IMR-90 (cell line): ENCODE measurements around the gene DYNLL2.

ENCODE experiments used
- BHLHE40 ChIP-seq: fragments of 150-350 bp; IDR thresholded peaks from 2 replicates; pipeline ENCODE4 v1.6.1; 2016; ENCODE audit warnings: mild to moderate bottlenecking, low read depth, low read length
- CEBPB ChIP-seq: IDR thresholded peaks from 2 replicates; pipeline ENCODE4 v1.6.1; 2012; ENCODE audit warnings: low read depth, low read length, improper control_type of control experiment
- CHD1 ChIP-seq: IDR thresholded peaks from 2 replicates; pipeline ENCODE4 v1.6.1; 2012; ENCODE audit warnings: low read depth, low read length, improper control_type of control experiment
- CTCF ChIP-seq: conservative IDR thresholded peaks from 2 replicates; pipeline ENCODE4 v1.5.1; 2012; ENCODE audit warnings: mild to moderate bottlenecking, low read depth, low read length, improper control_type of control experiment
- ELK1 ChIP-seq: fragments of 150-350 bp; IDR thresholded peaks from 2 replicates; pipeline ENCODE4 v1.6.1; 2016; ENCODE audit warnings: low read depth, mild to moderate bottlenecking, low read length, moderate library complexity, borderline replicate concordance
- FOS ChIP-seq: fragments of 150-350 bp; IDR thresholded peaks from 2 replicates; pipeline ENCODE4 v1.6.1; 2016; ENCODE audit warnings: low read depth, low read length
- MAZ ChIP-seq: IDR thresholded peaks from 2 replicates; pipeline ENCODE4 v1.6.1; 2012; ENCODE audit warnings: low read depth, mild to moderate bottlenecking, low read length, improper control_type of control experiment, moderate library complexity, borderline replicate concordance
- MXI1 ChIP-seq: IDR thresholded peaks from 2 replicates; pipeline ENCODE4 v1.6.1; 2012; ENCODE audit warnings: low read depth, mild to moderate bottlenecking, low read length, moderate library complexity, borderline replicate concordance
- POLR2A ChIP-seq: IDR thresholded peaks from 2 replicates; pipeline ENCODE4 v1.6.1; 2012; ENCODE audit warnings: mild to moderate bottlenecking, low read depth, low read length
- RAD21 ChIP-seq: IDR thresholded peaks from 2 replicates; pipeline ENCODE4 v1.6.1; 2012; ENCODE audit warnings: low read length, improper control_type of control experiment
- RFX5 ChIP-seq: IDR thresholded peaks from 2 replicates; pipeline ENCODE4 v1.8.0; 2012; ENCODE audit warnings: low read depth, mild to moderate bottlenecking, low read length, moderate library complexity
- SMC3 ChIP-seq: fragments of 150-350 bp; IDR thresholded peaks from 2 replicates; pipeline ENCODE4 v1.6.1; 2016; ENCODE audit warnings: low read depth, mild to moderate bottlenecking, antibody characterized with exemption, low read length, moderate library complexity
- USF2 ChIP-seq: fragments of 150-350 bp; IDR thresholded peaks from 2 replicates; pipeline ENCODE4 v1.6.1; 2017; ENCODE audit warnings: mild to moderate bottlenecking, antibody characterized with exemption, low read length, low read depth

GRCh38 chr17:58066401-58066800 is 16.8 kb upstream of the DYNLL2 start:
- TF ChIP-seq MAZ, result no peak
- TF ChIP-seq USF2, result no peak
- no peak for TF ChIP-seq CTCF
- TF ChIP-seq POLR2A, result no peak
- no peak for TF ChIP-seq FOS
- TF ChIP-seq SMC3, result no peak
- TF ChIP-seq CHD1, result no peak
- TF ChIP-seq MXI1, result no peak
- no peak for TF ChIP-seq RAD21
- TF ChIP-seq BHLHE40, result no peak
- TF ChIP-seq ELK1, result no peak
- no peak for TF ChIP-seq CEBPB
- TF ChIP-seq RFX5, result no peak
